ENCODE measurements around the gene IL27RA.

IL27RA gene

GRCh38 chr19:14000691-14001375 lies 30.7 kb upstream of the IL27RA start:
- Histone ChIP-seq H3K4me3 (ENCODE audit: low read depth, low read length) (no peak overlapping the region), H3K36me3 (ENCODE audit: control insufficient read depth in 2 of 2, insufficient read depth in 1 of 2, low read length in 2 of 2) (peaks cover 0 to 20% of the 10 kb centered on the region in 2 experiments; a peak in 2 of 3 replicates), H3K4me1 (ENCODE audit: control insufficient read depth, insufficient read depth, low read length) (no peaks in the 10 kb centered on the region), H3K9me3 (ENCODE audit: control insufficient read depth, insufficient read depth, low read depth, low read length) (no peaks in the 10 kb centered on the region), H3K27ac (ENCODE audit: extremely low read depth, low read depth, low read length) (no peak overlapping the region)
- TF ChIP-seq ZNF175 (tag by site-specific recombination; IDR thresholded peaks at IDR 0.05) (no peak), ZNF555 (tag by site-specific recombination; conservative IDR thresholded peaks at IDR 0.05) (no peak), SCRT2 (tag by site-specific recombination; IDR thresholded peaks at IDR 0.05) (no peak), PRDM6 (tag by site-specific recombination; IDR thresholded peaks at IDR 0.05) (no peak), ZFP37 (tag by site-specific recombination; IDR thresholded peaks at IDR 0.05) (no peak), ZBTB21 (tag by site-specific recombination; IDR thresholded peaks at IDR 0.05) (no peak), ZNF391 (tag by site-specific recombination; IDR thresholded peaks at IDR 0.05; ENCODE audit: borderline replicate concordance, low read depth) (no peak), HOXD13 (CRISPR knock-in tag; IDR thresholded peaks at IDR 0.05; ENCODE audit: borderline replicate concordance) (no peak), ZNF670 (tag by site-specific recombination; IDR thresholded peaks at IDR 0.05; ENCODE audit: low read depth) (no peak), GLI2 (tag by site-specific recombination; IDR thresholded peaks at IDR 0.05; ENCODE audit: borderline replicate concordance, low read depth) (no peak), KLF16 (tag by site-specific recombination; IDR thresholded peaks at IDR 0.05) (no peak), YY2 (tag by site-specific recombination; IDR thresholded peaks at IDR 0.05) (no peak), ZNF513 (tag by site-specific recombination; IDR thresholded peaks at IDR 0.05) (no peak), ZNF792 (tag by site-specific recombination; IDR thresholded peaks at IDR 0.05) (no peak), ZNF530 (tag by site-specific recombination; IDR thresholded peaks at IDR 0.05; ENCODE audit: low read depth) (no peak), GLIS2 (tag by site-specific recombination; IDR thresholded peaks at IDR 0.05) (no peak), ZNF23 (tag by site-specific recombination; IDR thresholded peaks at IDR 0.05; ENCODE audit: borderline replicate concordance) (no peak), ZNF621 (tag by site-specific recombination; IDR thresholded peaks at IDR 0.05) (no peak)
- TF ChIP-seq, protein P1, sequence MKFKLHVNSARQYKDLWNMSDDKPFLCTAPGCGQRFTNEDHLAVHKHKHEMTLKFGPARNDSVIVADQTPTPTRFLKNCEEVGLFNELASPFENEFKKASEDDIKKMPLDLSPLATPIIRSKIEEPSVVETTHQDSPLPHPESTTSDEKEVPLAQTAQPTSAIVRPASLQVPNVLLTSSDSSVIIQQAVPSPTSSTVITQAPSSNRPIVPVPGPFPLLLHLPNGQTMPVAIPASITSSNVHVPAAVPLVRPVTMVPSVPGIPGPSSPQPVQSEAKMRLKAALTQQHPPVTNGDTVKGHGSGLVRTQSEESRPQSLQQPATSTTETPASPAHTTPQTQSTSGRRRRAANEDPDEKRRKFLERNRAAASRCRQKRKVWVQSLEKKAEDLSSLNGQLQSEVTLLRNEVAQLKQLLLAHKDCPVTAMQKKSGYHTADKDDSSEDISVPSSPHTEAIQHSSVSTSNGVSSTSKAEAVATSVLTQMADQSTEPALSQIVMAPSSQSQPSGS (tag by site-specific recombination; IDR thresholded peaks at IDR 0.05; ENCODE audit: low read depth), result no peak
- TF ChIP-seq, protein P2, sequence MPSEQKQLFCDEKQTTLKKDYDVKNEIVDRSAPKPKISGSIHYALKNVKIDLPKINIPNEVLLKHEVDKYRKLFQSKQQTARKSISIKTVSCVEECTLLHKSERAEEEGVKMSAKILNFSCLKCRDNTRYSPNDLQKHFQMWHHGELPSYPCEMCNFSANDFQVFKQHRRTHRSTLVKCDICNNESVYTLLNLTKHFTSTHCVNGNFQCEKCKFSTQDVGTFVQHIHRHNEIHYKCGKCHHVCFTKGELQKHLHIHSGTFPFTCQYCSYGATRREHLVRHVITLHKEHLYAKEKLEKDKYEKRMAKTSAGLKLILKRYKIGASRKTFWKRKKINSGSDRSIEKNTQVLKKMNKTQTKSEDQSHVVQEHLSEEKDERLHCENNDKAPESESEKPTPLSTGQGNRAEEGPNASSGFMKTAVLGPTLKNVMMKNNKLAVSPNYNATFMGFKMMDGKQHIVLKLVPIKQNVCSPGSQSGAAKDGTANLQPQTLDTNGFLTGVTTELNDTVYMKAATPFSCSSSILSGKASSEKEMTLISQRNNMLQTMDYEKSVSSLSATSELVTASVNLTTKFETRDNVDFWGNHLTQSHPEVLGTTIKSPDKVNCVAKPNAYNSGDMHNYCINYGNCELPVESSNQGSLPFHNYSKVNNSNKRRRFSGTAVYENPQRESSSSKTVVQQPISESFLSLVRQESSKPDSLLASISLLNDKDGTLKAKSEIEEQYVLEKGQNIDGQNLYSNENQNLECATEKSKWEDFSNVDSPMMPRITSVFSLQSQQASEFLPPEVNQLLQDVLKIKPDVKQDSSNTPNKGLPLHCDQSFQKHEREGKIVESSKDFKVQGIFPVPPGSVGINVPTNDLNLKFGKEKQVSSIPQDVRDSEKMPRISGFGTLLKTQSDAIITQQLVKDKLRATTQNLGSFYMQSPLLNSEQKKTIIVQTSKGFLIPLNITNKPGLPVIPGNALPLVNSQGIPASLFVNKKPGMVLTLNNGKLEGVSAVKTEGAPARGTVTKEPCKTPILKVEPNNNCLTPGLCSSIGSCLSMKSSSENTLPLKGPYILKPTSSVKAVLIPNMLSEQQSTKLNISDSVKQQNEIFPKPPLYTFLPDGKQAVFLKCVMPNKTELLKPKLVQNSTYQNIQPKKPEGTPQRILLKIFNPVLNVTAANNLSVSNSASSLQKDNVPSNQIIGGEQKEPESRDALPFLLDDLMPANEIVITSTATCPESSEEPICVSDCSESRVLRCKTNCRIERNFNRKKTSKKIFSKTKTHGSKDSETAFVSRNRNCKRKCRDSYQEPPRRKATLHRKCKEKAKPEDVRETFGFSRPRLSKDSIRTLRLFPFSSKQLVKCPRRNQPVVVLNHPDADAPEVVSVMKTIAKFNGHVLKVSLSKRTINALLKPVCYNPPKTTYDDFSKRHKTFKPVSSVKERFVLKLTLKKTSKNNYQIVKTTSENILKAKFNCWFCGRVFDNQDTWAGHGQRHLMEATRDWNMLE (tag by site-specific recombination; conservative IDR thresholded peaks at IDR 0.05; ENCODE audit: low read depth), result no peak
- POLR2A ChIA-PET, result no interaction called here
- CTCF ChIA-PET, result interaction anchor here (0.6 kb wide), 1 partner anchor 27 kb away, joined by 5 read pairs; no protein-coding TSS in a partner anchor

Data from HEK293 (cell line).